Colonic mucosa (tissue), 4 donors: Measurements from ENCODE around the gene CFAP70. TPM values are rescaled to one million over a fixed set of nuclear protein-coding genes. Genes with fewer than 3 reads are reported as not detected.
"Not testable (repeated sequence)": the region's sequence is repeated elsewhere in the genome, so short reads cannot be mapped to it uniquely, and the experiment has no call there.

Source experiments
- DNase-seq: peaks from one replicate; pipeline ENCODE4 v3.0.0-alpha.2; 2020
- H3K27ac ChIP-seq: fragments of 200-600 bp; one replicate; pipeline ENCODE4 v1.8.0; 2021
- H3K27me3 ChIP-seq: fragments of 200-600 bp; one replicate; pipeline ENCODE4 v1.8.0; 2021
- H3K36me3 ChIP-seq: fragments of 200-600 bp; one replicate; pipeline ENCODE4 v1.8.0; 2021
- H3K4me1 ChIP-seq: fragments of 200-600 bp; one replicate; pipeline ENCODE4 v1.8.0; 2021; ENCODE audit warnings: mild to moderate bottlenecking
- H3K4me3 ChIP-seq: fragments of 200-600 bp; one replicate; pipeline ENCODE4 v1.8.0; 2021
- H3K9ac ChIP-seq, 2 donors: one replicate each; pipeline ENCODE4 v1.7.0; 2013; ENCODE audit warnings: control low read depth in 2 of 2, low read depth in 2 of 2, low read length in 2 of 2
- H3K9me3 ChIP-seq: fragments of 200-600 bp; one replicate; pipeline ENCODE4 v1.8.0; 2021
- CTCF ChIP-seq: fragments of 200-600 bp; IDR thresholded peaks from one replicate; pipeline ENCODE4 v1.8.0; 2022; ENCODE audit warnings: antibody characterized with exemption, mild to moderate bottlenecking
- intact Hi-C: fragments of 100-400 bp; cut with DNase I; formaldehyde crosslinking; loops from one replicate; pipeline ENCODE4 v1.14.1; 2022
- total RNA-seq, 2 donors: library from RNA; stranded (reverse); fragmentation: NEBNext Ultra II Directional in 1 of 2; extraction: Animal tissue kit (Norgen Biotek cat#: 25700) in 1 of 2; gene quantifications; one replicate each; pipeline ENCODE4 v1.2.1, GENCODE V29; 2021
- donor health status: healthy.
- donor health status: DM: no; HTN: no; CAD: no.
- donor health status: DM: no; HTN: no; CAD: no.

Gene CFAP70
- total RNA-seq, 2 donors from 2014 or later, result 0.64 to 0.72 TPM

GRCh38 chr10:73339436-73339835 is 19.2 kb downstream of the CFAP70 start:
- no peak for DNase-seq
- Histone ChIP-seq H3K27ac (no peak overlapping the region), H3K4me1 (no peaks in the 10 kb centered on the region), H3K9ac (no peak overlapping the region), H3K36me3 (no peaks in the 10 kb centered on the region), H3K9me3 (no peaks in the 10 kb centered on the region), H3K4me3 (no peak overlapping the region), H3K27me3 (no peaks in the 10 kb centered on the region)
- intact Hi-C loops, result no loop called here
- TF ChIP-seq CTCF, result no peak

- H3K27me3 ChIP-seq, result no peaks in the 10 kb centered on the region
- no peaks in the 10 kb centered on the region for H3K36me3 ChIP-seq
- no peaks in the 10 kb centered on the region for H3K9me3 ChIP-seq
- H3K27ac ChIP-seq, result no peak overlapping the region
- no peak overlapping the region for H3K9ac ChIP-seq
- H3K4me1 ChIP-seq, result no peaks in the 10 kb centered on the region
- no peak for DNase-seq
- intact Hi-C loops, result no loop called here
- H3K4me3 ChIP-seq, result no peak overlapping the region
- no peak for TF ChIP-seq CTCF
Measured at GRCh38 chr10:73338801-73339368, 19.8 kb downstream of the CFAP70 start.

GRCh38 chr10:73333202-73333601 is 25.5 kb downstream of the CFAP70 start:
- H3K9ac ChIP-seq, result no peak overlapping the region
- H3K27ac ChIP-seq, result no peak overlapping the region
- intact Hi-C loops, result no loop called here
- H3K9me3 ChIP-seq, result no peaks in the 10 kb centered on the region
- H3K4me3 ChIP-seq, result no peak overlapping the region
- no peaks in the 10 kb centered on the region for H3K27me3 ChIP-seq
- H3K4me1 ChIP-seq, result no peaks in the 10 kb centered on the region
- DNase-seq, result no peak
- H3K36me3 ChIP-seq, result no peaks in the 10 kb centered on the region
- TF ChIP-seq CTCF, result no peak

- Histone ChIP-seq H3K4me1 (no peaks in the 10 kb centered on the region), H3K9me3 (no peaks in the 10 kb centered on the region), H3K9ac (no peak overlapping the region), H3K4me3 (no peak overlapping the region), H3K27me3 (no peaks in the 10 kb centered on the region), H3K27ac (no peak overlapping the region), H3K36me3 (no peaks in the 10 kb centered on the region)
- no peak for TF ChIP-seq CTCF
- DNase-seq, result no peak
- intact Hi-C loops, result no loop called here
Measured at GRCh38 chr10:73332379-73332778, 26.3 kb downstream of the CFAP70 start.

- H3K27ac ChIP-seq, intact Hi-C loops, H3K9ac ChIP-seq, DNase-seq, H3K27me3 ChIP-seq, H3K9me3 ChIP-seq, H3K4me1 ChIP-seq, H3K36me3 ChIP-seq, H3K4me3 ChIP-seq: not testable (repeated sequence)
Measured at GRCh38 chr10:73328523-73328922, 30.1 kb downstream of the CFAP70 start.

GRCh38 chr10:73325290-73325689 is 33.4 kb downstream of the CFAP70 start:
- H3K27ac ChIP-seq, H3K27me3 ChIP-seq, H3K9me3 ChIP-seq, H3K9ac ChIP-seq, DNase-seq, H3K4me1 ChIP-seq, intact Hi-C loops, H3K4me3 ChIP-seq, H3K36me3 ChIP-seq: not testable (repeated sequence)

GRCh38 chr10:73323582-73323981 is 35.1 kb downstream of the CFAP70 start:
- H3K4me1 ChIP-seq, H3K9ac ChIP-seq, DNase-seq, H3K9me3 ChIP-seq, H3K27ac ChIP-seq, H3K36me3 ChIP-seq, H3K4me3 ChIP-seq, H3K27me3 ChIP-seq, intact Hi-C loops: not testable (repeated sequence)
